ENCODE results near the gene RC3H1.
A peak's percentile ranks its signal among the peaks of the same experiment; 100 is the strongest.
"Not testable (repeated sequence)": the region's sequence is repeated elsewhere in the genome, so short reads cannot be mapped to it uniquely, and the experiment has no call there.

The RC3H1 gene

GRCh38 chr1:173937062-173937461, 85.1 kb downstream of the RC3H1 start:
- DNase-seq (ENCODE audit: low spot score), result no peak

DNA sequence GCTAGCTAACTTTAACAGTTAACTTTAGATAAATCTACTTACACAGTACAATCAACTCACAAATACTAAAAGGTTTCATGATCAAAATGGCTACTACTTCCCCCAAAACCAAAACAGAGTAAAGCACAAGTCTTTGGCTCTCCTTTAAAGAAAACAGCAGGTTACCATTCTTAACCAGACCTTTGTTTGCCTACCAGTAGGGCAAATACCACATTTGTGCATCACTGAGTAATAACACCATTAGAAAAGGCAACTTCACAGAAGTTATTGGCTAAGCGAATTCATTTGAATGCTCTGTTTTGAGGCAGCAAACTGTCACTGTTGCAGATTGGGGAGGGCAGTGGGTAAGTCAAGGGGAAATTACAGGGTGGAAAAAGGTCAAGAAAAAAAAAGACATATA, 87.7 kb downstream of the RC3H1 start:
- DNase-seq (ENCODE audit: low spot score), result no peak

GRCh38 chr1:173930541-173930940, 91.6 kb downstream of the RC3H1 start:
- DNase-seq (ENCODE audit: low spot score), result not testable (repeated sequence)

- no peak for DNase-seq (ENCODE audit: low spot score)
Measured at GRCh38 chr1:173925306-173926242, 96.6 kb downstream of the RC3H1 start.

- DNase-seq (ENCODE audit: low spot score), result no peak
Measured at GRCh38 chr1:173920861-173921260, 101.3 kb downstream of the RC3H1 start.

GRCh38 chr1:173917635-173918493, 104.3 kb downstream of the RC3H1 start:
- no peak for DNase-seq (ENCODE audit: low spot score)

DNA sequence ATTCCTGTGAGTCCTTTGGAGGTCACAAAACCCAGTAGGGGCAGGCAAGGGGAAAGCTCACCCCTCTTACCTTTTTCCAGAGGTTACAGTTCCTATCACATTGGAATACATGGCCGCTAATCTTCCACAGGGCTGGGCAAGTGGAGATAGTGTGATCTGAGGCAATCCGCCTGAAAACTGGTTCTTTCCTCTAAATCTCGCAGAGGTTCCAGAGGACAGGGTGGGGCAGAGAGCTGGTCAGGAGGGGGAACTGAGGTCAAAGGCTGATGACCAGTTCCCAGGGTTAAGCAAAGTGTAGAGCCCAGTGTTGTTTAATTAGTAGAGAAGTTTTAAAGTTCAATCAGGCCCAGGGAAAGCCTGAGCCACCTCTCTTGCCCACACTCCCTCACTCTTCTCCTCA, 105.0 kb downstream of the RC3H1 start, which contains the start of gene SERPINC1:
Gene SERPINC1 (minus strand): TSS at position 179 of the 400 bp plus-strand sequence. CDS start 68 bp downstream, at position 111.
- DNase-seq (ENCODE audit: low spot score), result no peak

- no peak for DNase-seq (ENCODE audit: low spot score)
Measured at GRCh38 chr1:173916667-173917066, 105.5 kb downstream of the RC3H1 start.

DNA sequence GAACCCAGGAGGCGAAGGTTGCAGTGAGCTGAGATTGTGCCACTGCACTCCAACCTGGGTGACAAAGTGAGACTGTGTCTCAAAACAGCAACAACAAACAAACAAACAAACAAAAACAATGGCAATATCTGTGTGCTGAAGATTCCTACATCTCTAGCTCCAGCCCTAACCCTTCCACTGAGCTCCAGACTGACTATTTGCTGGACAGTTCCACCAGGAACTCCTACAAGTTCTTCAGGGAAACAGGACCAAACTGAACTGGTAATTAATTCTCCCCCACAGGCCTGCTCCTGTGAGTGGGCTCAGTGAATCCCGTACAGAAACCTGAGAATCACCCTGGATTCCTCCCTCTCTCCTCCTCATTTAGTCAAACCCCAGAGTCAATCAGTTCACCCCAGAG, 106.6 kb downstream of the RC3H1 start:
- DNase-seq (ENCODE audit: low spot score), result no peak

- DNase-seq (ENCODE audit: low spot score), result peak; percentile 39
Measured at GRCh38 chr1:173914366-173914871, 107.7 kb downstream of the RC3H1 start.

DNA sequence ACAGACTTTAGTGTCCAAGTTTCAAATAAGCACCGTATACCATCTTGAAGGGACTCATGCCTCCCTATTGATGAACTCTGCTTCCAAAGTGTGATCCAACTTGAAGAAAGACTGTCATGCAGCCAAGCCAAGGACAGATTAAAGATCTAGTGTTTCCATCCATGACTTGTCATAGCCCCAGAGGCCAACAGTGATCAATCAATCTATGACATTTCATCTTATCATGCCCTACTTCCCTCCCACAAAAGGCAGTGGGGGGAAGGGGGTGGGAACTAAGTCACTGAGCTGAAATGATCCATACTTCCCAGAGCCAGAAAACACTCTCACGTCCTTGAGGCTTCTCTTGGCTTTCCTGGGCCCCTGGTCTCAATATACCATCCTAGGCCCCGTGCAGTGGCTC, 109.0 kb downstream of the RC3H1 start:
- DNase-seq (ENCODE audit: low spot score), result no peak

DNA sequence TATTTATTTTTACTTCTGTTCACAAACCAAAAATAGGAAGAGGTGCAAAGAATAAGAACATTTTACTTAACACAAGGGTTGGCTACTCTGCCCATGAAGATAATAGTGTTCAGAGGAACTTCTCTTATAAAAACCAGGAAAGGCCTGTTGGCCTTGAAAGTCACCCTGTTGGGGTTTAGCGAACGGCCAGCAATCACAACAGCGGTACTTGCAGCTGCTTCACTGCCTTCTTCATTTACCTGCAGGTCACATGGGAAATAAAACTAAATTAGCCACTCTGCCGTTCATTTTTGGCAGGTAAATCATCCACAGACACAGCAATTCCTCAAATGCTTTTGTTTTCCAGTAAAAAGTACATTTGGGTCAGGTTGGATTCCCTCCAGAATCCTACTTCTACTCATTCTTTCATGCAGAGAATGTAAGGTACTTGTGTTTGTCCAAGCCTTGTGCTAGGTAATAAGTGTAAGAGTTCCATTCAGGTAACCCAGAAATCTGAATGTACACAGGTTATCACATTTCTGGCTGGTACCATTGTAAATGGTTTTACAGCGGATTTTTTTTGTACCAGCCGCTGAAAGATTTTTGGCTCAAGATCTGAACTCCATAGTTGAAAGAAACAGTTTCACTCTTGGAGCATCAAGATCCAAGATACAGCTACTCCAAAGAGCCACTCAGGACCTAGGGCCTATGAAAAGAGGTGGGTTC, 118.2 kb downstream of the RC3H1 start:
- no peak for DNase-seq (ENCODE audit: low spot score)

DNA sequence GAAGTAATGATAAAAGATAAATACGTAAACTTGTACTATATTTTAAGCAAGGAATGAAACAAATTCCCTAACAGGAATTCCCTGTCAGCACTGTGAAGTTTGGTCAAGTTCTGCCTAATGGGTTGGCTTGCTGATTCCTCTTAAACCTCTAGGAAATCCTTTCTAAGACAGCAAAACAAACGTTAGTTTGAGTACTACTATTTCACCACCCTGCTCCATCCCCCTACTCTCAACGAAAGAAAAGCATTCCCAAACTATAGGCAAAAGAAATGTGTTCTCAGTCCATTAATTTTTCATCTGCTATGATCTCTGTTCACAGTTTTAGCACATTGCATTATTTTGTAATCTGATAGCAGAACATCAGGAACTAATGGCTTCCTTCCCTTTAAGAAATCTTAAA, 121.2 kb downstream of the RC3H1 start:
- no peak for DNase-seq (ENCODE audit: low spot score)

DNA sequence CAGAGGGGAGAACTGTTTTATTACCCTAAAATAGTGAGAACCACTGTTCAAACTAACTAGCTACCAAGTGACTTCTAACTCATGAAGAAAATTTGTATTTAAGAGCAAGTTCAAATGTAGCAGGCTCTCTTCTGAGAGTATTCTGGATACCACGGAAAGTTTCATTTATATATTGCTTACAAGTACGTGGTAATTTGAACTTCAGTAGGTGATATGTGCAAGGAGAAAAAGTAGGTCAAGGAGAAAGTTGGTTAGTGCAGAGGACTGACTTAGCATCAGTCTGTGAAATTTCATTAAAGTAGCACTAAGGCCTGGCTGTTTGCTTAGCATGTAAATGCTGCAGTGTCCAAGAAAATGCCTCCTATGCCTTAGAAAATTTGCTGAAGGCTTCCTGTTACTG, 121.7 kb downstream of the RC3H1 start:
- no peak for DNase-seq (ENCODE audit: low spot score)

GRCh38 chr1:173894189-173894588, 128.0 kb downstream of the RC3H1 start:
- peak; percentile 19 for DNase-seq (ENCODE audit: low spot score)

DNA sequence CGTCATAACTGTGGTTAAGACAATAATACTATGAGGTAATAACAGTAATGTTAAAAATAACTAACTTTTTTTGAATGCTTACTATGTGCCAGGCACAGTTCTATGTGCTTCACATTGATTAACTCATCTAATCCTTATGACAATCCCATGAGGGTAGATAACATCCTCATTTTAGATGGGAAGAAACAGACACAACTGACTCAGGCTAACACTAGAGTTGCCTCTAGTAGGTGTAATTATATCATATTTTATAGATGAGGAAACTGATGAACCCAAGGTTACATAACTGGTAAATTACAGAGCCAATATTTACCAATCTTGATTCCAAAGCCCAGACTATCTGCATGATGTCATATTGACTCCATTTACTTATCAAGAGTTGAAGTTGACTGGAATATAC, 128.5 kb downstream of the RC3H1 start:
- no peak for DNase-seq (ENCODE audit: low spot score)

DNA sequence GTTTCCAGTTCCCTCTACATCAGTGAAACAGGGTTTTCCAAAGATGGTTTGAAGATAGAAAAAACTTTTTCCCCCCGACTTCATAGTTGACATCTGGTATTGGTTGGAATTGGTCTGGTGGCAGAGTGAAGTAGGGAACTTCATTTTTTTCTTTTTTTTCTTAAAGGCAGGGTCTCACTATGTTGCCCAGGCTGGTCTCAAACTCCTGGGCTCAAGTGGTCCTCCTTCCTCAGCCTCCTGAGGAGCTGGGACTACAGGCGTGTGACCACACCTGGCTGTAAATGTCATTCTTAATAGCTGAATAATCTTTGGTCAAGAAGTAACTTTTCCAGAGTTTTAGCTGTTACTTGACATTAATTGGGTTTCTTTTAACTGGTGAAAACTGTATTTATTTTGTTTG, 132.3 kb downstream of the RC3H1 start:
- no peak for DNase-seq (ENCODE audit: low spot score)

GRCh38 chr1:173888749-173889148, 133.4 kb downstream of the RC3H1 start:
- DNase-seq (ENCODE audit: low spot score), result no peak

GRCh38 chr1:173887627-173888026, 134.5 kb downstream of the RC3H1 start:
- no peak for DNase-seq (ENCODE audit: low spot score)

GRCh38 chr1:173886746-173887611, 135.2 kb downstream of the RC3H1 start:
- DNase-seq (ENCODE audit: low spot score), result no peak

DNA sequence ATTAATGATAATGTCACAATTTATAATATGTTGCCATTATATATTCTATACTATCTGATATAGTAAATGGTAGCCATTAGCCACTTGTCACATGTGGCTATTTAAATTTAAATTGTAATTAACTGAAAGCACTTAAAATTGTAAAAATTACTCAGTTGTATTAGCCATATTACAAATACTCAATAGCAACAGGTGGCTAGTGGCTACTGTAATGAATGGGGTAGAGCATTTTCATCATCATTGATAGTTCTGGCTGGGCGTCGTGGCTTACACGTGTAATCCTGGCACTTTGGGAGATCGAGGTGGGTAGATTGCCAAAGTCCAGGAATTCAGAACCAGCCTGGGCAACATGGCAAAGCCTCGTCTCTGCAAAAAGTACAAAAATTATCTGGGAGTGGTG, 137.5 kb downstream of the RC3H1 start:
- no peak for DNase-seq (ENCODE audit: low spot score)
